CD4-positive, CD25-positive, alpha-beta regulatory T cell (primary cell): ENCODE data around the gene RNF40. TPM values are rescaled to one million over a fixed set of nuclear protein-coding genes. Genes with fewer than 3 reads are reported as not detected.

Experiments used
- ATAC-seq, 2 donors: fragments of 150-1000 bp; cut with Tn5 transposase; one replicate each; pipeline ENCODE4 v1.10.0; 2021; ENCODE audit warnings: low read depth in 2 of 2, moderate number of reproducible peaks in 2 of 2, moderate library complexity in 1 of 2
- DNase-seq, 3 donors: peaks; one replicate each; pipeline versions ENCODE4 v3.0.0 to v3.0.0-alpha.2; 2012 to 2022; ENCODE audit warnings: mixed read lengths in 1 of 3
- H3K27ac ChIP-seq: one replicate; pipeline ENCODE4 v1.7.0; 2013; ENCODE audit warnings: mild to moderate bottlenecking, low read length; ENCODE audit not compliant: insufficient read depth, poor library complexity, severe bottlenecking
- H3K27me3 ChIP-seq: one replicate; pipeline ENCODE4 v1.7.0; 2013; ENCODE audit warnings: low read length; ENCODE audit not compliant: control insufficient read depth, insufficient read depth
- H3K36me3 ChIP-seq: one replicate; pipeline ENCODE4 v1.7.0; 2013; ENCODE audit warnings: mild to moderate bottlenecking, low read length, moderate library complexity; ENCODE audit not compliant: control insufficient read depth, insufficient read depth
- H3K4me1 ChIP-seq: 2 replicates; pipeline ENCODE4 v1.7.0; 2013; ENCODE audit warnings: mild to moderate bottlenecking, low read length; ENCODE audit not compliant: insufficient read depth, control insufficient read depth, poor library complexity, severe bottlenecking
- H3K4me3 ChIP-seq: one replicate; pipeline ENCODE4 v1.7.0; 2013; ENCODE audit warnings: low read depth, mild to moderate bottlenecking, low read length, moderate library complexity
- H3K9me3 ChIP-seq, 2 experiments: 1 replicate in 1 of 2; 2 replicates in 1 of 2; pipeline ENCODE4 v1.7.0; 2013; ENCODE audit warnings: low read length in 2 of 2, mild to moderate bottlenecking in 1 of 2, moderate library complexity in 1 of 2; ENCODE audit not compliant: control insufficient read depth in 2 of 2
- H3K27ac Mint-ChIP-seq, 3 donors: one replicate each; pipeline ENCODE4 v1.8.0; 2020 to 2022; ENCODE audit warnings: mild to moderate bottlenecking in 3 of 3, mixed read lengths in 3 of 3, moderate library complexity in 2 of 3
- H3K27me3 Mint-ChIP-seq: one replicate; pipeline ENCODE4 v1.8.0; 2022; ENCODE audit warnings: mild to moderate bottlenecking, mixed read lengths
- H3K36me3 Mint-ChIP-seq: one replicate; pipeline ENCODE4 v1.8.0; 2020; ENCODE audit warnings: mixed read lengths
- H3K4me1 Mint-ChIP-seq, 4 donors: one replicate each; pipeline ENCODE4 v1.8.0; 2020 to 2022; ENCODE audit warnings: mixed read lengths in 4 of 4, mild to moderate bottlenecking in 1 of 4
- H3K4me3 Mint-ChIP-seq, 4 donors: one replicate each; pipeline ENCODE4 v1.8.0; 2020 to 2022; ENCODE audit warnings: mild to moderate bottlenecking in 4 of 4, mixed read lengths in 4 of 4, moderate library complexity in 3 of 4
- H3K9me3 Mint-ChIP-seq, 7 donors: one replicate each; pipeline ENCODE4 v1.8.0; 2020 to 2022; ENCODE audit warnings: mixed read lengths in 7 of 7, mild to moderate bottlenecking in 3 of 7, moderate library complexity in 2 of 7
- polyA plus RNA-seq, 4 donors: library from polyadenylated mRNA; unstranded; fragments of 300-500 nt; fragmentation: Illumina TruSeq; gene quantifications; one replicate each; pipeline ENCODE4 v1.2.3, GENCODE V29; 2021
- total RNA-seq: library from RNA; stranded (reverse); gene quantifications from one replicate; pipeline ENCODE4 v1.2.3, GENCODE V29; 2022

The RNF40 gene
- total and polyA plus RNA-seq, 5 donors from 2014 or later = 19.0 to 66.2 (median 25.9) TPM

DNA sequence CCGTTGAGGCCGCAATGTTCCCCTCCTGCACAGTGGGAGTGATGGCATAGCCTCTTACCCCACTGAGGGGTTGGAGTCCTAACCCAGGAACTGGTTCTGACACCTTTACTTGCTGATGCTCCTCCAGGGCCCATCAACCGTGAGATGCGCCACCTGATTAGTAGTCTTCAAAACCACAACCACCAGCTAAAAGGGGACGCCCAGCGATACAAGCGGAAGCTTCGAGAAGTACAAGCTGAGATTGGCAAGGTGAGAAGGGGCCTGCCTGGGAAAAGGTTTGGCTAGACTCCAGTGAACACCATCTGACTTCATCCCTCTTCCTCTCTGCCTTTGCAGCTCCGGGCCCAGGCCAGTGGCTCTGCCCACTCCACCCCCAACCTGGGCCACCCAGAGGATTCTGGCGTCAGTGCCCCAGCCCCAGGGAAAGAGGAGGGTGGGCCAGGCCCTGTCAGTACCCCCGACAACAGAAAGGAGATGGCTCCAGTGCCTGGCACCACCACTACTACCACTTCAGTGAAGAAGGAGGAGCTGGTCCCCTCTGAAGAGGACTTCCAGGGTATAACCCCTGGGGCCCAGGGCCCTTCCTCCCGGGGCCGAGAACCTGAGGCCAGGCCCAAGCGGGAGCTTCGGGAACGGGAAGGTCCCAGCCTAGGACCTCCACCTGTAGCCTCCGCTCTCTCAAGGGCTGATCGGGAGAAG, 5.8 kb downstream of the RNF40 start:
- no peak overlapping the region for H3K4me3 ChIP-seq
- no peak for ATAC-seq
- Mint-ChIP-seq H3K4me1 (peaks cover 0 to 26% (median 14%) of the 10 kb centered on the region in 4 donors), H3K4me3 (peak overlapping the region in 1 of 4 donors; percentile 3), H3K27me3 (no peaks in the 10 kb centered on the region), H3K27ac (no peak overlapping the region), H3K9me3 (no peaks in the 10 kb centered on the region), H3K36me3 (peaks cover 33% of the 10 kb centered on the region)
- no peak for DNase-seq
- H3K9me3 ChIP-seq = no peaks in the 10 kb centered on the region
- H3K27me3 ChIP-seq = no peaks in the 10 kb centered on the region
- peaks cover 11% of the 10 kb centered on the region for H3K4me1 ChIP-seq
- no peak overlapping the region for H3K27ac ChIP-seq
- peaks cover 88% of the 10 kb centered on the region for H3K36me3 ChIP-seq

GRCh38 chr16:30768583-30769181, 6.6 kb downstream of the RNF40 start:
- Mint-ChIP-seq H3K9me3 (no peaks in the 10 kb centered on the region), H3K4me1 (peaks cover 0 to 23% (median 7%) of the 10 kb centered on the region in 4 donors), H3K27ac (no peak overlapping the region), H3K27me3 (no peaks in the 10 kb centered on the region), H3K36me3 (peaks cover 38% of the 10 kb centered on the region), H3K4me3 (peak overlapping the region in 1 of 4 donors; percentile 35)
- DNase-seq (no peak), ATAC-seq (no peak)
- peaks cover 3% of the 10 kb centered on the region for H3K4me1 ChIP-seq
- H3K27ac ChIP-seq = no peak overlapping the region
- no peak overlapping the region for H3K4me3 ChIP-seq
- no peaks in the 10 kb centered on the region for H3K9me3 ChIP-seq
- peaks cover 94% of the 10 kb centered on the region for H3K36me3 ChIP-seq
- no peaks in the 10 kb centered on the region for H3K27me3 ChIP-seq

GRCh38 chr16:30769379-30770089, 7.4 kb downstream of the RNF40 start:
- H3K4me1 Mint-ChIP-seq = peaks cover 0 to 15% (median 4%) of the 10 kb centered on the region in 4 donors
- peaks cover 88% of the 10 kb centered on the region for H3K36me3 ChIP-seq
- DNase-seq = no peak
- H3K27me3 ChIP-seq = no peaks in the 10 kb centered on the region
- H3K9me3 ChIP-seq = no peaks in the 10 kb centered on the region
- H3K4me1 ChIP-seq = no peaks in the 10 kb centered on the region
- H3K27ac Mint-ChIP-seq = no peak overlapping the region
- H3K27ac ChIP-seq = no peak overlapping the region
- H3K36me3 Mint-ChIP-seq = peaks cover 40% of the 10 kb centered on the region
- H3K4me3 Mint-ChIP-seq = peak overlapping the region in 1 of 4 donors; percentile 35
- no peaks in the 10 kb centered on the region for H3K9me3 Mint-ChIP-seq
- H3K27me3 Mint-ChIP-seq = no peaks in the 10 kb centered on the region
- no peak for ATAC-seq
- no peak overlapping the region for H3K4me3 ChIP-seq

GRCh38 chr16:30771726-30772125, 9.6 kb downstream of the RNF40 start:
- peak overlapping the region in 1 of 3 donors; percentile 67 for H3K27ac Mint-ChIP-seq
- peaks cover under 1 to 24% (median 3%) of the 10 kb centered on the region in 4 donors for H3K4me1 Mint-ChIP-seq
- ATAC-seq = no peak
- Histone ChIP-seq H3K27me3 (no peaks in the 10 kb centered on the region), H3K4me3 (no peak overlapping the region), H3K36me3 (peaks cover 69% of the 10 kb centered on the region), H3K4me1 (peaks cover 19% of the 10 kb centered on the region), H3K9me3 (no peaks in the 10 kb centered on the region), H3K27ac (no peak overlapping the region)
- DNase-seq = no peak
- no peaks in the 10 kb centered on the region for H3K9me3 Mint-ChIP-seq
- H3K36me3 Mint-ChIP-seq = peaks cover 33% of the 10 kb centered on the region
- H3K27me3 Mint-ChIP-seq = no peaks in the 10 kb centered on the region
- no peak overlapping the region for H3K4me3 Mint-ChIP-seq

DNA sequence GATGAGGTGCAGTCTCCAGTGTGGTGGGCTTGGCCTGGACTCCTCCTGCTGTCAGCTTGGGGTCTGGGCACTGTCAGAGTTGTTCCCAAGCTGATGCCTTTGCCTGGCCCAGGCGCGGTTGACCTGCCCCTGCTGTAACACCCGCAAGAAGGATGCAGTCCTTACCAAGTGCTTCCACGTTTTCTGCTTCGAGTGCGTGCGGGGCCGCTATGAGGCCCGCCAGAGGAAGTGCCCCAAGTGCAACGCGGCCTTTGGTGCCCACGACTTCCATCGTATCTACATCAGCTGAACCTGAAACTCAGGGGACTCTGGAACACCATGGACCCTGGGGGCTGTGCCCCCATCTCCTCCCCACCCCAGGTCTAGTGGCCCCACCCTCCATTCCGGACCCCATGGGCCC, 11.7 kb downstream of the RNF40 start:
- peaks cover 19% of the 10 kb centered on the region for H3K4me1 ChIP-seq
- no peak for ATAC-seq
- H3K36me3 Mint-ChIP-seq = peaks cover 24% of the 10 kb centered on the region
- peak overlapping the region in 2 of 3 donors; percentile 36 to 43 for H3K27ac Mint-ChIP-seq
- H3K4me1 Mint-ChIP-seq = peaks cover 5 to 33% (median 8%) of the 10 kb centered on the region in 4 donors
- H3K4me3 Mint-ChIP-seq = peak overlapping the region in 2 of 4 donors; percentile 80 to 90
- H3K4me3 ChIP-seq = no peak overlapping the region
- peaks cover 2% of the 10 kb centered on the region for H3K27me3 ChIP-seq
- peaks cover 48% of the 10 kb centered on the region for H3K36me3 ChIP-seq
- no peaks in the 10 kb centered on the region for H3K9me3 ChIP-seq
- no peaks in the 10 kb centered on the region for H3K9me3 Mint-ChIP-seq
- no peak for DNase-seq
- H3K27ac ChIP-seq = no peak overlapping the region
- H3K27me3 Mint-ChIP-seq = no peaks in the 10 kb centered on the region

- Histone ChIP-seq H3K36me3 (peaks cover 40% of the 10 kb centered on the region), H3K27ac (no peak overlapping the region), H3K4me3 (no peak overlapping the region), H3K9me3 (no peaks in the 10 kb centered on the region), H3K27me3 (peaks cover 2% of the 10 kb centered on the region), H3K4me1 (peaks cover 19% of the 10 kb centered on the region)
- Mint-ChIP-seq H3K4me3 (peak overlapping the region; percentile 72 to 90 (median 88)), H3K27ac (peak overlapping the region in 1 of 3 donors; percentile 76), H3K27me3 (no peaks in the 10 kb centered on the region), H3K4me1 (peaks cover 5 to 33% (median 8%) of the 10 kb centered on the region in 4 donors), H3K36me3 (peaks cover 16% of the 10 kb centered on the region), H3K9me3 (no peaks in the 10 kb centered on the region)
- no peak for ATAC-seq
- no peak for DNase-seq
Measured at GRCh38 chr16:30774367-30775130, 12.4 kb downstream of the RNF40 start.

GRCh38 chr16:30775131-30775391, 12.9 kb downstream of the RNF40 start:
- peaks cover 5 to 33% (median 8%) of the 10 kb centered on the region in 4 donors for H3K4me1 Mint-ChIP-seq
- peaks cover 36% of the 10 kb centered on the region for H3K36me3 ChIP-seq
- no peak for DNase-seq
- peak overlapping the region; percentile 72 to 90 (median 88) for H3K4me3 Mint-ChIP-seq
- no peak overlapping the region for H3K27ac ChIP-seq
- peak overlapping the region in 1 of 3 donors; percentile 48 for H3K27ac Mint-ChIP-seq
- no peaks in the 10 kb centered on the region for H3K9me3 ChIP-seq
- peaks cover 15% of the 10 kb centered on the region for H3K36me3 Mint-ChIP-seq
- ATAC-seq = no peak
- peak overlapping the region; percentile 53 for H3K4me3 ChIP-seq
- H3K27me3 Mint-ChIP-seq = no peaks in the 10 kb centered on the region
- H3K4me1 ChIP-seq = peaks cover 19% of the 10 kb centered on the region
- H3K27me3 ChIP-seq = peaks cover 2% of the 10 kb centered on the region
- no peaks in the 10 kb centered on the region for H3K9me3 Mint-ChIP-seq
